Measurements from ENCODE around the gene DIP2B. TPM values are rescaled to one million over a fixed set of nuclear protein-coding genes. Genes with fewer than 3 reads are reported as not detected.

The DIP2B gene
- total RNA-seq, 1 donor from 2014 or later: 25.8 TPM

DNA sequence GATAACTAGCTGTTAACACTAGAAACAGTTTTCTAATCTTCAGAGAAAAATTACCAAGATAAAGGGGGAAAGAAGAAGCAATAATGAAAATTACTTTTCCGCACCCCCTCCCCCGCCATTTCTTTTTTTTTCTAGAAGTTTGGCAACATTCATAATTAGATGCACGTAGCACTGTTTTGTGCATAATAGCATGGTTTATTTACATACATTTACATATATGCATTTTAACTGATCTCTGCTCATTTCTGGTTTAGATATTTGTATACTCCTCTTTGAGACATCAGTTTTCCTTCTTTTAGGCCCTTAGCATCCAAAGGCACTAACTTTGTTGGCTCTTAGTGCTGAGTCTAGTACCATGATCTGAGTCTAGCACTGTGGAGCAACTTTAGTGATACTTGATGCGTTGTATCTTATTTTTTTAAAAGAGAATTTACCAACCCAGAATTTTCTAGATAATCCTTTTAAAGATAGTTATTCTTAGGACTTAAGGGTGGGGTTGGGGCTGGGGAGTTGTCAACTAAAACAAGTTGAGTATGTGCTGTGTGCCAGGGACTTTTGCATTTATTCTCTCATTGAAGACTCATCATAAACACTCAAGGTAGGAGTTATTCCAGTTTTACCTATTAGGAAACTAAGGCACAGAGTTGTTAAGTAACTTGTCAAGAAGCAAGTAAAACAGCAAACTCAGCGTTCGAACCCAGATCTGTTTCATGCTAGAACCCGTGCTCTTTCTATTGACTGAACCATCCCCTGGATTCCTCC, 110.5 kb downstream of the DIP2B start:
- Mint-ChIP-seq H3K27me3 (ENCODE audit: low read depth) (no peaks in the 10 kb centered on the region), H3K9me3 (ENCODE audit: low read depth) (no peaks in the 10 kb centered on the region), H3K36me3 (ENCODE audit: low read depth) (no peaks in the 10 kb centered on the region), H3K4me3 (ENCODE audit: unreplicated experiment) (no peak overlapping the region), H3K4me1 (ENCODE audit: low read depth) (peaks cover 44% of the 10 kb centered on the region), H3K27ac (ENCODE audit: unreplicated experiment) (peak overlapping the region; percentile 78)
- no peak for DNase-seq (ENCODE audit: low spot score)
- TF ChIP-seq, protein P1, sequence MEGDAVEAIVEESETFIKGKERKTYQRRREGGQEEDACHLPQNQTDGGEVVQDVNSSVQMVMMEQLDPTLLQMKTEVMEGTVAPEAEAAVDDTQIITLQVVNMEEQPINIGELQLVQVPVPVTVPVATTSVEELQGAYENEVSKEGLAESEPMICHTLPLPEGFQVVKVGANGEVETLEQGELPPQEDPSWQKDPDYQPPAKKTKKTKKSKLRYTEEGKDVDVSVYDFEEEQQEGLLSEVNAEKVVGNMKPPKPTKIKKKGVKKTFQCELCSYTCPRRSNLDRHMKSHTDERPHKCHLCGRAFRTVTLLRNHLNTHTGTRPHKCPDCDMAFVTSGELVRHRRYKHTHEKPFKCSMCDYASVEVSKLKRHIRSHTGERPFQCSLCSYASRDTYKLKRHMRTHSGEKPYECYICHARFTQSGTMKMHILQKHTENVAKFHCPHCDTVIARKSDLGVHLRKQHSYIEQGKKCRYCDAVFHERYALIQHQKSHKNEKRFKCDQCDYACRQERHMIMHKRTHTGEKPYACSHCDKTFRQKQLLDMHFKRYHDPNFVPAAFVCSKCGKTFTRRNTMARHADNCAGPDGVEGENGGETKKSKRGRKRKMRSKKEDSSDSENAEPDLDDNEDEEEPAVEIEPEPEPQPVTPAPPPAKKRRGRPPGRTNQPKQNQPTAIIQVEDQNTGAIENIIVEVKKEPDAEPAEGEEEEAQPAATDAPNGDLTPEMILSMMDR (IDR thresholded peaks at IDR 0.05): no peak

DNA sequence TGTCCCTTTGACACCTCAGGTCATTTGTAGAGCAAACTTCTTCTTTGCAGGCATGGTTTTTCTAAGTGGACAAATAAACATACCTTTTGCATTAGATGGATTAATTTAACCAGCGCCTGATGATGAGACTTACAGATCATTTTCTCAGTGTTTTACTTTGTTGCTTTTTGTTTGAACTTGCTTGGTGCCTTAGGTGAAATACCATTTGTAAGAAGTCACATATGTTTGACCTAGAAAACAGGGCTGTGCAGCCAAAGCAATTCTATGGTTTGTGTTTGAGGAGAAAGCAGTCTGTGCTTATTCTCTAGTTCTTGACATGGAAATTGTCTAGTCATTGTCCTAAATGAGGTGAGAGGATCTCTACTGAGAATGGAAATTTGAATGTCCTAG, 111.1 kb downstream of the DIP2B start:
- no peak overlapping the region for H3K4me3 Mint-ChIP-seq (ENCODE audit: unreplicated experiment)
- TF ChIP-seq, protein P1 (IDR thresholded peaks at IDR 0.05): no peak
- peak overlapping the region; percentile 78 for H3K27ac Mint-ChIP-seq (ENCODE audit: unreplicated experiment)
- H3K27me3 Mint-ChIP-seq (ENCODE audit: low read depth): no peaks in the 10 kb centered on the region
- H3K36me3 Mint-ChIP-seq (ENCODE audit: low read depth): no peaks in the 10 kb centered on the region
- peaks cover 44% of the 10 kb centered on the region for H3K4me1 Mint-ChIP-seq (ENCODE audit: low read depth)
- DNase-seq (ENCODE audit: low spot score): no peak
- no peaks in the 10 kb centered on the region for H3K9me3 Mint-ChIP-seq (ENCODE audit: low read depth)

DNA sequence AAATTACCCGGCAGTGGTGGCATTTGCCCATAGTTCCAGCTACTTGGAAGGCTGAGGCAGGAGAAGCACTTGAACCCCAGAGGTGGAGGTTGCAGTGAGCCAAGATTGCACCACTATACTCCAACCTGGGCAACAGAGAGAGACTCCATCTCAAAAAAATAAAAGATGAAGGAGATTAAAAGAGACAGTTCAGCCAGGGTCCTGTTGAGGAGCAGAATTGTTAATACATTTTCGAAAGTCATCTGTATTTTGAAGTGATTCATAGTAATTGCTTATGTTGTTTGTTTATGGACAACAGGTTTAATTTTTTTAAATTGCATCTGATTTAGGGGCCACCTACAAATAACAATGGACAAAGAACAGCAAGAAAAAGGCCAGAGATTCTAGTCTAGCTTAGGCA, 112.9 kb downstream of the DIP2B start:
- TF ChIP-seq, protein P1 (IDR thresholded peaks at IDR 0.05): no peak
- no peaks in the 10 kb centered on the region for H3K36me3 Mint-ChIP-seq (ENCODE audit: low read depth)
- no peaks in the 10 kb centered on the region for H3K27me3 Mint-ChIP-seq (ENCODE audit: low read depth)
- peak overlapping the region; percentile 68 for H3K27ac Mint-ChIP-seq (ENCODE audit: unreplicated experiment)
- H3K4me1 Mint-ChIP-seq (ENCODE audit: low read depth): peaks cover 49% of the 10 kb centered on the region
- H3K9me3 Mint-ChIP-seq (ENCODE audit: low read depth): no peaks in the 10 kb centered on the region
- DNase-seq (ENCODE audit: low spot score): no peak
- no peak overlapping the region for H3K4me3 Mint-ChIP-seq (ENCODE audit: unreplicated experiment)

DNA sequence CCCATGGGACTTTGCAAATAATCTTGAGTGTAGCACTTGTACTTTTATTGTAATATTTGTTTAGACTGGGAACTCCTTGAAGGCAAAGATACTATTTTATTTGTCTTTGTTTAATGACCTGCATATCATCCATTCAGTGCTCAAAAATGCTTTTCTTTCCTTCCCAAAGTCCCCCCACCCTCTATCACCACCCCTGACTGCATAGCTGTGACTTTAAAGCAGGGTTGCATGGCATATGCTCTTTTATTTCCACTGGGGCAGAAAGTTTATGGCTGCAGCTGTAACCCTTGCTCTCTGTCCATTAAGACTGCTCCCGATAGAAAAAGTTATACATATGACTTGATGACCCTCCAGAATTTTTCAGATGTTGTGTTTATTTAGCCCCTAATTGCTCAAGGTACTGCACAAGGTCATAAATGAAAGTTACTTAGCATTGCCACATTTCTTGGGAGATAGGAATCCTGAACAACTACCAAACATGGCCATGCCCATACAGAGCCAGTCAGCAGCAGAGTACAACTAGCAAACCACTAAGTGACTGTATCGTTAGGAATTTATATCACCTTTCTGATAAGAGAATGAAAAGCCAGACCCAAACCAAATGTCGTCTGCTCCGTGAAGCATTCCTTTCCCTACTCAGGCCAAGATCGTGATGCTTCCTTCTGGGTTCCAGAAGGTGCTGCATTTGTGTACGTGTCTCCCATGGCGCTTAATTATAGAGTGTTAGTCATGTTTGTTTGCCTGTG, 114.3 kb downstream of the DIP2B start:
- no peak overlapping the region for H3K4me3 Mint-ChIP-seq (ENCODE audit: unreplicated experiment)
- no peaks in the 10 kb centered on the region for H3K36me3 Mint-ChIP-seq (ENCODE audit: low read depth)
- H3K27me3 Mint-ChIP-seq (ENCODE audit: low read depth): no peaks in the 10 kb centered on the region
- TF ChIP-seq, protein P1 (IDR thresholded peaks at IDR 0.05): no peak
- no peaks in the 10 kb centered on the region for H3K9me3 Mint-ChIP-seq (ENCODE audit: low read depth)
- DNase-seq (ENCODE audit: low spot score): no peak
- H3K4me1 Mint-ChIP-seq (ENCODE audit: low read depth): peaks cover 49% of the 10 kb centered on the region
- peak overlapping the region; percentile 97 for H3K27ac Mint-ChIP-seq (ENCODE audit: unreplicated experiment)

DNA sequence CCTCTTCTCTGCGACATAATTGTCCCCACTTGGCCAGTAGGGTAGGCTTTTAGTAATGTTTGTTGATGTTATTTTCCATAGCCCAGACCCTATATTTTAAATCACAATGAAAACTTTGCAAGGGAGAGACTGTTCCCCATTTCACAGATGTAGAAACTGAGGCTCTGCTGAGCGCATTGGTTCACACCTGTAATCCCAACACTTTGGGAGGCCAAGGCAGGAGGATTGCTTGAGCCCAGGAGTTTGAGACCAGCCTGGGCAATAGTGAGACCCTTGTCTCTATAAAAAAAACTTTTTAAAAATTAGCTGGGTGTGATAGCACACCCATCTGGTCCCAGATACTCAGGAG, 114.8 kb downstream of the DIP2B start:
- Mint-ChIP-seq H3K4me3 (ENCODE audit: unreplicated experiment) (no peak overlapping the region), H3K27ac (ENCODE audit: unreplicated experiment) (peak overlapping the region; percentile 97), H3K27me3 (ENCODE audit: low read depth) (no peaks in the 10 kb centered on the region), H3K9me3 (ENCODE audit: low read depth) (no peaks in the 10 kb centered on the region), H3K4me1 (ENCODE audit: low read depth) (peaks cover 51% of the 10 kb centered on the region), H3K36me3 (ENCODE audit: low read depth) (no peaks in the 10 kb centered on the region)
- TF ChIP-seq, protein P1 (IDR thresholded peaks at IDR 0.05): no peak
- no peak for DNase-seq (ENCODE audit: low spot score)

All from chondrocyte (in vitro differentiated cells).